HCT116 (cell line): ENCODE measurements around the gene PDGFA. TPM values are rescaled to one million over a fixed set of nuclear protein-coding genes. Genes with fewer than 3 reads are reported as not detected.

ENCODE experiments used
- ATAC-seq: fragments of 200-7000 bp; cut with Tn5 transposase; 2 replicates; pipeline ENCODE4 v1.9.1; 2020; ENCODE audit warnings: mild to moderate bottlenecking, moderate library complexity
- BruUV-seq: library from RNA; stranded (reverse); fragments of 400-500 nt; replicated peaks from 2 replicates; lab custom pipeline; 2021; lab: Mats Ljungman, UMichigan
- CTCF ChIA-PET: fragments of 300-600 bp; sonication (Branson Sonifier 250); formaldehyde crosslinking; loops from one replicate; lab custom pipeline; 2021; ENCODE audit warnings: antibody characterized with exemption; lab: Charles Lee
- POLR2A ChIA-PET: fragments of 300-600, 350-600 bp; sonication (Branson Sonifier 250); formaldehyde crosslinking; loops from one replicate; lab custom pipeline; 2021; ENCODE audit warnings: antibody characterized with exemption; lab: Charles Lee
- RAD21 ChIA-PET, 2 experiments: fragments of 300-600 bp; sonication (Branson Sonifier 250); formaldehyde crosslinking; loops; one replicate each; lab custom pipeline; 2023; ENCODE audit warnings: low total read pairs in 2 of 2; ENCODE audit not compliant: uncharacterized antibody in 2 of 2, unreplicated experiment in 2 of 2, low non-redundant PET in 1 of 2; lab: Charles Lee
- DNase-seq: peaks from one replicate; pipeline ENCODE4 v3.0.0-alpha.2; 2010; ENCODE audit warnings: low read depth, low spot score
- H2AFZ ChIP-seq: fragments of 200-600 bp; shearing (Covaris generic), sonication (generic); 2 replicates; pipeline ENCODE4 v1.6.1; 2017; ENCODE audit warnings: low read depth, mixed run types, mixed read lengths, antibody characterized with exemption, low read length; ENCODE audit not compliant: poor library complexity, severe bottlenecking
- H3K27ac ChIP-seq: 2 replicates; pipeline ENCODE4 v1.5.1; 2012; ENCODE audit warnings: low read depth, low read length
- H3K27me3 ChIP-seq: fragments of 200-600 bp; sonication (generic); 2 replicates; pipeline ENCODE4 v1.6.1; 2016; ENCODE audit warnings: mixed run types, low read length, mixed read lengths; ENCODE audit not compliant: insufficient read depth
- H3K36me3 ChIP-seq, 2 experiments: fragments of 200-500 bp in 1 of 2; fragments of 200-600 bp in 1 of 2; sonication (Bioruptor generic) in 1 of 2; sonication (generic) in 1 of 2; 2 replicates each; pipeline versions ENCODE4 v1.5.1 to v1.6.1; 2014 to 2016; ENCODE audit warnings: low read length in 2 of 2, inconsistent platforms in 1 of 2, mixed read lengths in 1 of 2, mixed run types in 1 of 2; ENCODE audit not compliant: insufficient read depth in 2 of 2, control insufficient read depth in 1 of 2
- H3K4me1 ChIP-seq, 2 experiments: fragments of 200-600 bp in 1 of 2; sonication (generic) in 1 of 2; 2 replicates each; pipeline versions ENCODE4 v1.5.1 to v1.6.1; 2012 to 2017; ENCODE audit warnings: low read length in 2 of 2, inconsistent platforms in 1 of 2, mild to moderate bottlenecking in 1 of 2, mixed read lengths in 1 of 2, mixed run types in 1 of 2, moderate library complexity in 1 of 2; ENCODE audit not compliant: insufficient read depth in 2 of 2, control insufficient read depth in 1 of 2
- H3K4me2 ChIP-seq: fragments of 200-600 bp; sonication (generic); 2 replicates; pipeline ENCODE4 v1.6.1; 2017; ENCODE audit warnings: mixed run types, low read length, mixed read lengths
- H3K4me3 ChIP-seq, 2 experiments: fragments of 200-600 bp in 1 of 2; sonication (generic) in 1 of 2; replicated peaks in 1 of 2; 2 replicates each; pipeline ENCODE4 v1.5.1; 2011 to 2016; ENCODE audit warnings: low read length in 2 of 2, control low read depth in 1 of 2, low read depth in 1 of 2, mild to moderate bottlenecking in 1 of 2, mixed read lengths in 1 of 2, mixed run types in 1 of 2
- H3K79me2 ChIP-seq: fragments of 200-600 bp; sonication (generic); 2 replicates; pipeline ENCODE4 v1.6.1; 2017; ENCODE audit warnings: mild to moderate bottlenecking, mixed run types, low read length, moderate library complexity, mixed read lengths; ENCODE audit not compliant: insufficient read depth
- H3K9ac ChIP-seq: fragments of 200-600 bp; sonication (generic); 2 replicates; pipeline ENCODE4 v1.6.1; 2016; ENCODE audit warnings: low read length, mixed read lengths
- H3K9me2 ChIP-seq: fragments of 200-600 bp; sonication (generic), shearing (Covaris generic); 2 replicates; pipeline ENCODE4 v1.6.1; 2017; ENCODE audit warnings: mixed run types, mild to moderate bottlenecking, moderate library complexity; ENCODE audit not compliant: insufficient read depth
- H3K9me3 ChIP-seq, 2 experiments: fragments of 200-500 bp in 1 of 2; fragments of 200-600 bp in 1 of 2; sonication (Bioruptor generic) in 1 of 2; sonication (generic) in 1 of 2; 2 replicates each; pipeline ENCODE4 v1.6.1; 2014 to 2017; ENCODE audit warnings: low read length in 2 of 2, mixed read lengths in 2 of 2, inconsistent platforms in 1 of 2, low read depth in 1 of 2, mild to moderate bottlenecking in 1 of 2, mixed run types in 1 of 2, moderate library complexity in 1 of 2; ENCODE audit not compliant: control insufficient read depth in 1 of 2, insufficient read depth in 1 of 2
- H4K20me1 ChIP-seq: fragments of 200-600 bp; sonication (generic), shearing (Covaris generic); 2 replicates; pipeline ENCODE4 v1.6.1; 2017; ENCODE audit warnings: mixed run types, mild to moderate bottlenecking, moderate library complexity; ENCODE audit not compliant: insufficient read depth
- ATF3 ChIP-seq: IDR thresholded peaks from 2 replicates; pipeline ENCODE4 v1.6.1; 2012
- CBX3 ChIP-seq: IDR thresholded peaks from 2 replicates; pipeline ENCODE4 v1.6.1; 2012; ENCODE audit warnings: low read depth
- CEBPB ChIP-seq: IDR thresholded peaks from 2 replicates; pipeline ENCODE4 v1.6.1; 2012; ENCODE audit warnings: low read depth
- CTCF ChIP-seq, 3 experiments: fragments of 200-600 bp in 1 of 3; sonication (generic) in 1 of 3; IDR thresholded peaks in 2 of 3; conservative IDR thresholded peaks in 1 of 3; 2 replicates each; pipeline ENCODE4 v1.5.1; 2012 to 2017; ENCODE audit warnings: low read depth in 2 of 3, low read length in 2 of 3, antibody characterized with exemption in 1 of 3, borderline replicate concordance in 1 of 3, control low read depth in 1 of 3, mild to moderate bottlenecking in 1 of 3, mixed read lengths in 1 of 3, mixed run types in 1 of 3, moderate library complexity in 1 of 3; ENCODE audit not compliant: insufficient read depth in 1 of 3
- ELF1 ChIP-seq: IDR thresholded peaks from 2 replicates; pipeline ENCODE4 v1.6.1; 2012; ENCODE audit warnings: low read depth, borderline replicate concordance
- EZH2 ChIP-seq: fragments of 200-600 bp; sonication (generic); IDR thresholded peaks from 2 replicates; pipeline ENCODE4 v1.6.1; 2017; ENCODE audit warnings: antibody characterized with exemption, mixed run types
- EZH2phosphoT487 ChIP-seq: fragments of 200-600 bp; IDR thresholded peaks from 2 replicates; pipeline ENCODE4 v1.6.1; 2018; ENCODE audit warnings: antibody characterized with exemption, borderline replicate concordance
- FOSL1 ChIP-seq: IDR thresholded peaks from 2 replicates; pipeline ENCODE4 v1.6.1; 2012; ENCODE audit warnings: low read depth
- JUND ChIP-seq: IDR thresholded peaks from 2 replicates; pipeline ENCODE4 v1.6.1; 2012
- MAX ChIP-seq: IDR thresholded peaks from 2 replicates; pipeline ENCODE4 v1.6.1; 2012
- POLR2AphosphoS5 ChIP-seq: IDR thresholded peaks from 2 replicates; pipeline ENCODE4 v1.6.1; 2011; ENCODE audit warnings: mild to moderate bottlenecking, low read depth, low read length, moderate library complexity
- RAD21 ChIP-seq: IDR thresholded peaks from 2 replicates; pipeline ENCODE4 v1.6.1; 2012; ENCODE audit warnings: low read depth, mild to moderate bottlenecking
- REST ChIP-seq: IDR thresholded peaks from 2 replicates; pipeline ENCODE4 v1.6.1; 2012; ENCODE audit warnings: low read depth
- SIN3A ChIP-seq: IDR thresholded peaks from 2 replicates; pipeline ENCODE4 v1.6.1; 2012; ENCODE audit warnings: low read depth
- SRF ChIP-seq: IDR thresholded peaks from 2 replicates; pipeline ENCODE4 v1.6.1; 2012; ENCODE audit warnings: low read depth
- YY1 ChIP-seq: IDR thresholded peaks from 2 replicates; pipeline ENCODE4 v1.6.1; 2011; ENCODE audit warnings: low read length, low read depth, moderate library complexity, mild to moderate bottlenecking; ENCODE audit not compliant: insufficient replicate concordance; ENCODE audit errors: extremely low read depth
- ZFX ChIP-seq: fragments of 450-650 bp; IDR thresholded peaks from 2 replicates; pipeline ENCODE4 v1.6.1; 2017
- ZNF274 ChIP-seq: fragments of 200-500 bp; sonication (Bioruptor generic); IDR thresholded peaks from 2 replicates; pipeline ENCODE4 v1.6.1; 2014; ENCODE audit warnings: mild to moderate bottlenecking, low read depth, low read length, inconsistent platforms
- intact Hi-C: fragments of 100-400 bp; cut with micrococcal nuclease; formaldehyde crosslinking; loops from 2 replicates; pipeline ENCODE4 v1.10.0; 2022
- total RNA-seq: library from RNA; stranded (reverse); gene quantifications from one replicate; pipeline ENCODE4 v1.2.1, GENCODE V29; 2021; ENCODE audit not compliant: unreplicated experiment

PDGFA gene
- total RNA-seq, 1 experiment from 2014 or later = 44.7 TPM

GRCh38 chr7:500521-501420 lies 18.9 kb downstream of the PDGFA start:
- Histone ChIP-seq H3K27me3 (no peaks in the 10 kb centered on the region), H3K4me2 (no peak overlapping the region), H3K9me2 (no peaks in the 10 kb centered on the region), H3K36me3 (peaks cover 5 to 16% of the 10 kb centered on the region in 2 experiments; a peak in 2 of 4 replicates), H3K9ac (no peak overlapping the region), H3K9me3 (no peaks in the 10 kb centered on the region), H3K4me3 (no peak overlapping the region), H3K27ac (no peak overlapping the region), H3K4me1 (peaks cover 0 to 4% of the 10 kb centered on the region in 2 experiments; a peak in 2 of 4 replicates), H2AFZ (no peak overlapping the region), H3K79me2 (no peaks in the 10 kb centered on the region), H4K20me1 (no peaks in the 10 kb centered on the region)
- ChIA-PET CTCF (no interaction called here), POLR2A (no interaction called here), RAD21 (no interaction called here)
- ATAC-seq (no peak), DNase-seq (no peak)
- TF ChIP-seq YY1 (no peak), ZFX (no peak), FOSL1 (no peak), CBX3 (no peak), ATF3 (no peak), POLR2AphosphoS5 (no peak), REST (no peak), CEBPB (no peak), ELF1 (no peak), SRF (no peak), CTCF (IDR thresholded peaks at IDR 0.05 in 2 of 3, conservative IDR thresholded peaks at IDR 0.05 in 1 of 3; ENCODE audit: borderline replicate concordance in 1 of 3, insufficient read depth in 1 of 3, low read depth in 2 of 3, low read length in 2 of 3) (no peak), JUND (no peak), RAD21 (no peak), MAX (no peak), EZH2 (no peak), SIN3A (no peak), ZNF274 (no peak), EZH2phosphoT487 (no peak)
- intact Hi-C loops = no loop called here
- BruUV-seq = no TSS peak
